ENCODE results near the gene SGMS2. TPM values are rescaled to one million over a fixed set of nuclear protein-coding genes. Genes with fewer than 3 reads are reported as not detected.

The SGMS2 gene
- total and polyA plus RNA-seq, 11 donors, result 2.6 to 117 (median 29.8) TPM

- H3K27ac ChIP-seq, result no peak overlapping the region
- intact Hi-C loops (cut with DNase I), result no loop called here
- H3K4me3 ChIP-seq, result no peak overlapping the region
- H3K4me1 ChIP-seq, result peaks cover 0 to 6% (median 0%) of the 10 kb centered on the region in 12 donors
- 59 to 64% (median 63%) methylated on average over 2 of the region's 2 CpGs for WGBS, 4 donors
- no peak for ATAC-seq
- TF ChIP-seq, protein P1, sequence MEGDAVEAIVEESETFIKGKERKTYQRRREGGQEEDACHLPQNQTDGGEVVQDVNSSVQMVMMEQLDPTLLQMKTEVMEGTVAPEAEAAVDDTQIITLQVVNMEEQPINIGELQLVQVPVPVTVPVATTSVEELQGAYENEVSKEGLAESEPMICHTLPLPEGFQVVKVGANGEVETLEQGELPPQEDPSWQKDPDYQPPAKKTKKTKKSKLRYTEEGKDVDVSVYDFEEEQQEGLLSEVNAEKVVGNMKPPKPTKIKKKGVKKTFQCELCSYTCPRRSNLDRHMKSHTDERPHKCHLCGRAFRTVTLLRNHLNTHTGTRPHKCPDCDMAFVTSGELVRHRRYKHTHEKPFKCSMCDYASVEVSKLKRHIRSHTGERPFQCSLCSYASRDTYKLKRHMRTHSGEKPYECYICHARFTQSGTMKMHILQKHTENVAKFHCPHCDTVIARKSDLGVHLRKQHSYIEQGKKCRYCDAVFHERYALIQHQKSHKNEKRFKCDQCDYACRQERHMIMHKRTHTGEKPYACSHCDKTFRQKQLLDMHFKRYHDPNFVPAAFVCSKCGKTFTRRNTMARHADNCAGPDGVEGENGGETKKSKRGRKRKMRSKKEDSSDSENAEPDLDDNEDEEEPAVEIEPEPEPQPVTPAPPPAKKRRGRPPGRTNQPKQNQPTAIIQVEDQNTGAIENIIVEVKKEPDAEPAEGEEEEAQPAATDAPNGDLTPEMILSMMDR (IDR thresholded peaks at IDR 0.05), result no peak
- TF ChIP-seq POLR2A (IDR thresholded peaks at IDR 0.05), result no peak
- DNase-seq, result no peak
- no peaks in the 10 kb centered on the region for H3K27me3 ChIP-seq
- H3K9me3 ChIP-seq, result no peaks in the 10 kb centered on the region
- no peaks in the 10 kb centered on the region for H3K36me3 ChIP-seq
These were observed 18.5 kb upstream of the SGMS2 start for GRCh38 chr4:107806196-107806595.

DNA sequence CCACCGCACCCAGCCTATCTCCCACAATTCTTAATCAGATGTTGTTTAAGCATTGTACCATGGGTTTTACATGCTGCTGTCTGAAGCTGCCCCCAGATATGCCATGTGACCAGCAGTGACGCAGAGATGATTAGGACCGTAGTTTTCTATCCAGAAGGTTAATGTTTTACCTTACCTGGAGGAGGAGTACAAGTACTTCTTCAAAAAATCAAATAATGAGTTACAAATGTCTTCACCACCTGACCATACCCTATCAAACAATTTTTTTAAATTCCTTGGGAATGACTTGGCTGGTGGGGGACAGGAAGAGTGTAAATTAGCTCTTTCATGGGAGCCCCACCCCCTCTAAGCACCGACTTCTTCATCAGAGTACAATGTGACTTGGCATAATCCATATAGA is 16.2 kb upstream of the SGMS2 start:
- Histone ChIP-seq H3K27ac (no peak overlapping the region), H3K27me3 (no peaks in the 10 kb centered on the region), H3K36me3 (no peaks in the 10 kb centered on the region), H3K4me3 (no peak overlapping the region), H3K9me3 (no peaks in the 10 kb centered on the region), H3K4me1 (peaks cover 0 to 6% (median 0%) of the 10 kb centered on the region in 12 donors)
- intact Hi-C loops (cut with DNase I), result no loop called here
- WGBS, 4 donors, result 85 to 91% (median 87%) methylated on average over 4 of the region's 4 CpGs
- DNase-seq, result no peak
- TF ChIP-seq, protein P1 (IDR thresholded peaks at IDR 0.05), result no peak
- TF ChIP-seq POLR2A (IDR thresholded peaks at IDR 0.05), result no peak
- no peak for ATAC-seq

GRCh38 chr4:107809210-107809609 is 15.5 kb upstream of the SGMS2 start:
- WGBS, 4 donors, result 83 to 89% (median 85%) methylated on average over 4 of the region's 4 CpGs
- ATAC-seq, result no peak

DNA sequence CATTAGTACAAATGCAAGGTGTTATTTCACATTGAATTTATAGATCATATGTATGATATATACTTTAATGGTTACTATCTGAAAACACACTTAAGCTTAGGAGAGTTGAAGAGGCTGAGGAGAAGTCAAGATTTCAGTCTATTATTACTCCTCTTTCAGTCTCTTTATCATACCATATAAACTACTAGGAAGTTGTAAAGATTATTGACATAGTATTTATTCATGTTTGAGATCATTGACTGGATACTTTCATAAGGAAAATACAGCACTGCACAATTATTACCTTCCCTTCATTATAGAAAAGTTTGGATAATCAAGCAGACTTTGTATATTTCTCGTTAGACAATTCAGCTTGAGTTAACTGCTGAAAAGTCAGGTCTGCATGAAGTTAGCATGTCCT is 10.0 kb upstream of the SGMS2 start:
- Histone ChIP-seq H3K36me3 (no peaks in the 10 kb centered on the region), H3K27me3 (no peaks in the 10 kb centered on the region), H3K4me1 (peaks cover 0 to 6% (median 0%) of the 10 kb centered on the region in 12 donors), H3K27ac (no peak overlapping the region), H3K4me3 (no peak overlapping the region), H3K9me3 (no peaks in the 10 kb centered on the region)
- 77 to 93% (median 86%) methylated on average over 1 of the region's 1 CpG for WGBS, 4 donors
- DNase-seq (no peak), ATAC-seq (no peak)
- TF ChIP-seq POLR2A (IDR thresholded peaks at IDR 0.05), result no peak
- TF ChIP-seq, protein P1 (IDR thresholded peaks at IDR 0.05), result no peak
- intact Hi-C loops (cut with DNase I), result loop anchor here in 1 of 10 donors (5.0 kb wide), 1 partner anchor 42 kb away; no protein-coding TSS in a partner anchor

More at GRCh38 chr4:107809210-107809609, 15.5 kb upstream of the SGMS2 start:
- Histone ChIP-seq H3K4me3 (no peak overlapping the region), H3K36me3 (no peaks in the 10 kb centered on the region), H3K27me3 (no peaks in the 10 kb centered on the region), H3K9me3 (no peaks in the 10 kb centered on the region), H3K27ac (no peak overlapping the region), H3K4me1 (peaks cover 0 to 6% (median 0%) of the 10 kb centered on the region in 12 donors)
- intact Hi-C loops (cut with DNase I), result no loop called here
- no peak for DNase-seq
- no peak for TF ChIP-seq POLR2A (IDR thresholded peaks at IDR 0.05)
- TF ChIP-seq, protein P1 (IDR thresholded peaks at IDR 0.05), result no peak
